ENCODE results near the gene GTPBP4.
A peak's percentile ranks its signal among the peaks of the same experiment; 100 is the strongest.

The GTPBP4 gene

DNA sequence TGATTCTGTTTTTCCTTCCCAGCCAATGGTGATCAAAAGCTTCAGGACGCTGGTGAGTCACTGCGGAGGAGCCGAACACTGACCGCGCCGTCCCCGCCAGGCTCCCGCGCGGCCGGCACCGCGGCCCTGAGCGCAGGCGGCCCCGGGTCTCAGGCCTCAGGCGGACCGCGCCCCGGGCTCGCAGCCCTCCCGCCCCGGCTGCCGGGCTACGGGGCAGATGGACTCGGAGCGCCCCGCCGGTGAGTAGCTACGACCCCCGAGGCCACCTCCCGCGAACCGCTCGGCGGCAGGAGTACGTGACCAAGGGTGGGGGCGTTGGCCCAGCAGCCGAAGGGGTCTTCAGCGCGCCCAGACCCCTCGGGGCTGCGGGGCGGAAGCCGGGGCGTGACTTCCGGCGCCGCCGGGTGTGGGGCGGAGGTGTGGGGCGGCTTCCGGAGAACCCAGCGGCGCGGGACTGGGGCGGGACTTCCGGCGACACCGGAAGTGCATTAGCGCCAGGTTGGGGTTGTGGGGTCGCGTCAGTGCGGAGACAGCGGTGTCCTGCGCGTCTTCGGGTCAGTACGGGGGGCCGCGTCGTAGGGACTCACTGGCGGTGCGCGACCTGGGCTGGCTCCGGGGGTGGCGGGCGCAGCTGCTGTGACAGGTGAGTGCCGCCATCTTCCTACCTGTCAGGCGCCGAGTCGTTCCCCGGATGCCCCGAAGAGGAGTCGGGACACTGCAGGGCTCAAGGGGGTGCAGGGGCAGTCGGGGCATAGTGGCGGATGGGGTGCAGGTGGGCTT lies 68.3 kb downstream of the GTPBP4 start, which contains the start of gene WDR37:
Gene WDR37, plus strand, starts transcription at position 60 of the 780 bp plus-strand sequence. CDS start 15,771 bp downstream, outside the sequence.
- TF ChIP-seq, protein P1, sequence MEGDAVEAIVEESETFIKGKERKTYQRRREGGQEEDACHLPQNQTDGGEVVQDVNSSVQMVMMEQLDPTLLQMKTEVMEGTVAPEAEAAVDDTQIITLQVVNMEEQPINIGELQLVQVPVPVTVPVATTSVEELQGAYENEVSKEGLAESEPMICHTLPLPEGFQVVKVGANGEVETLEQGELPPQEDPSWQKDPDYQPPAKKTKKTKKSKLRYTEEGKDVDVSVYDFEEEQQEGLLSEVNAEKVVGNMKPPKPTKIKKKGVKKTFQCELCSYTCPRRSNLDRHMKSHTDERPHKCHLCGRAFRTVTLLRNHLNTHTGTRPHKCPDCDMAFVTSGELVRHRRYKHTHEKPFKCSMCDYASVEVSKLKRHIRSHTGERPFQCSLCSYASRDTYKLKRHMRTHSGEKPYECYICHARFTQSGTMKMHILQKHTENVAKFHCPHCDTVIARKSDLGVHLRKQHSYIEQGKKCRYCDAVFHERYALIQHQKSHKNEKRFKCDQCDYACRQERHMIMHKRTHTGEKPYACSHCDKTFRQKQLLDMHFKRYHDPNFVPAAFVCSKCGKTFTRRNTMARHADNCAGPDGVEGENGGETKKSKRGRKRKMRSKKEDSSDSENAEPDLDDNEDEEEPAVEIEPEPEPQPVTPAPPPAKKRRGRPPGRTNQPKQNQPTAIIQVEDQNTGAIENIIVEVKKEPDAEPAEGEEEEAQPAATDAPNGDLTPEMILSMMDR (conservative IDR thresholded peaks at IDR 0.05; ENCODE audit: low read length): no peak
- peak within 1 kb of the TSS; percentile 96 for H3K4me3 ChIP-seq (ENCODE audit: low read length)
- DNase-seq (ENCODE audit: low read depth): peak; percentile 84

DNA sequence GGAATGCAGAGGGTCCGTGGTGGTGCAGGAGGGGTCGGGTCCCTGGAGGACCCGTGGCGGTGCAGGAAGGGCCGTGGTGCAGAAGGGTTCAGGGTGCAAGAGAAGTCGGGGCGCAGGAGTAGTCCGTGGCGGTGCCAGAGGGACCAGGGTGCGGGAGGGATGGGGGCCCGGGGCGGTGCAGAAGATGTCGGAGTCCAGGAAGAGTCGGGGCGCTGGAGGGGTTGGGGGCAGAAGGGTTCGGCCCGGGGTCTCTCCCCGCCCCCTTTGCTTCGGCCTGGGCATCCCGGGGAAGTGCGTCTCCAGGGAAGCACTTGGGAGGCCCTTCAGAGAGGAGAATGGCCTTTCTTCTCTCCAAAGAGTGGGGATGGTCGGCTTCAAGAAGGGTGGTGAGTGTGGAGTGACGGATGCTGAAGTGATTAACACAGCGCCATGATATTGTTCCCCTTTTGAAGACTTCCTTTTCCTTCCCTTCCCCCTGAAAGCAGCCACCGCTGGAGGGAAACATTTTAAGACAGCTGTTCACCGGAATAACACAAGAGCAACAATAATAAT lies 68.9 kb downstream of the GTPBP4 start:
- TF ChIP-seq, protein P1 (conservative IDR thresholded peaks at IDR 0.05; ENCODE audit: low read length): no peak
- no peak for DNase-seq (ENCODE audit: low read depth)
- peak overlapping the region; percentile 96 for H3K4me3 ChIP-seq (ENCODE audit: low read length)

DNA sequence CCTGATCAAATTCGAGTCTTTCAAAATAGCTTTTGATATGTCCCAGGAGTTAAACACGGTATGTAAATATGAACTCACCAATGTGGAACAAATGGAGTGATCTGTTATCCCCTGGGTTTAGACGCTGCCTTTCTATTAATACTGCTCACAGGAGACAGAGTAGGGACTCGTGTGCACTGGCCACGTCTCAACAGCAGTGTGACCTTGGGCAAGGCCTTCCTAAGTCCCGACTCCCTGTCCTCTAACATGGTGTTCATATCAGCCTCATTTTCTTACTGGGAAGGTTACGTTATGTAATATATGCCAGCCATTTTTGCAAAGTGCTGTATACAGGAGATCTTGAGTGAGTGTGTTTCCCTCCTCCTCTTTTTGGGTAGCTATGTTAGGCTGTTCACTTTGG lies 69.8 kb downstream of the GTPBP4 start:
- TF ChIP-seq, protein P1 (conservative IDR thresholded peaks at IDR 0.05; ENCODE audit: low read length): no peak
- DNase-seq (ENCODE audit: low read depth): no peak
- peak overlapping the region; percentile 7; the same call in 1 of the 2 replicates for H3K4me3 ChIP-seq (ENCODE audit: low read length)

DNA sequence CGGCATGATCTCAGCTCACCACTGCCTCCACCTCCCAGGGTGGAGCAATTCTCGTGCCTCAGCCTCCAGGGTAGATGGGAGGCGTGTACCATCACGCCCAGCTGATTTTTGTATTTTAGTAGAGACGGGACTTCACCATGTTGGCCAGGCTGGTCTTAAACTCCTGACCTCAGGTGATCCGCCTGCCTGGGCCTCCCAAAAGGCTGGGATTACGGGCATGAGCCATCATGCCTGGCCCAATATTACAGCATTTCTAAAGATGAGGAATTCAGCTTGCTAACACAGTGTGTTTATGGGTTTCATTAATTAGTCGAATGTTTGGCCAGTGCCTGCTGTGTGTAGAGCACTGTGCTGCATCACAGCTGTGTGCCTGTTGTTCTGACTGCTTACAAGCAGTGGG lies 71.7 kb downstream of the GTPBP4 start:
- no peak for DNase-seq (ENCODE audit: low read depth)
- TF ChIP-seq, protein P1 (conservative IDR thresholded peaks at IDR 0.05; ENCODE audit: low read length): no peak
- H3K4me3 ChIP-seq (ENCODE audit: low read length): no peak overlapping the region

DNA sequence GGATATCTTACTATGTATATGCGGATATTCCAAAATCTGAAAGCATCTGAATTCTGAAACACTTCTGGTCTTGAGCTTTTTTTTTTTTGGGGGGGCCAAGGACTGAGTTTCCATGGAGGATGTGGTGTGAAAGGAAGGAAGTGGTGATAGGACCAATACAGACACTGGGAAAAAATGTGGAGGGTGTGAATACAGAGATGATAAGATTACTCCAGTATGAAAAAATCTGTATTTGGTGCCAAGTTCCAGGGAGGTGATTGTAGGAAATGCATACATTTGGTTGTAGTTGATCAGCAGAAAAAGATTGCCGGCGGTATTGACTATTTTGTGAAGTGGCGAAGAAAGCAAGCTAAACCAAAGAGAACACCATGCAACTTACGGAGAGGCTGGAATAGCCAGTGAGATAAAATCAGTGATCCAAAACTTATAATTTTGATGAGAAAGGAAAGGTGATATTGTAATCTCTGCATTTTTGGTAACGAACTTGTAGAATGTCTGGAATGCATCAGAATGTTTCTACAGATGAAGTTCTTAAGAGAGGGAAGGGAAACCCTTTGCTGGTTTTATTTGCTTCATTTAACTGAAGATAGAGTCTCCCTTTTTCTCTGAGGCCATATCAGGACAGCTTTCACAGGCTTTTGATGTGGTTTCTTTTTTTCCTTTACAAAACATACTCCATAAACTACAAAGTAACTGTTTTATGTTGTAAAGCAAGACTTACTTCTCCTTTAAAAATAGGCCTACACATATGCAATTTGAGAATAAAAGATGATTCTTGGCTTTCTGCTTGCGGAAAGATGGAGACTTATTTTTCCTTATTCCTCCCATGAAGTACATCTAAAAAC lies 73.9 kb downstream of the GTPBP4 start:
- no peak overlapping the region for H3K4me3 ChIP-seq (ENCODE audit: low read length)
- TF ChIP-seq, protein P1 (conservative IDR thresholded peaks at IDR 0.05; ENCODE audit: low read length): no peak
- DNase-seq (ENCODE audit: low read depth): peak; percentile 37

DNA sequence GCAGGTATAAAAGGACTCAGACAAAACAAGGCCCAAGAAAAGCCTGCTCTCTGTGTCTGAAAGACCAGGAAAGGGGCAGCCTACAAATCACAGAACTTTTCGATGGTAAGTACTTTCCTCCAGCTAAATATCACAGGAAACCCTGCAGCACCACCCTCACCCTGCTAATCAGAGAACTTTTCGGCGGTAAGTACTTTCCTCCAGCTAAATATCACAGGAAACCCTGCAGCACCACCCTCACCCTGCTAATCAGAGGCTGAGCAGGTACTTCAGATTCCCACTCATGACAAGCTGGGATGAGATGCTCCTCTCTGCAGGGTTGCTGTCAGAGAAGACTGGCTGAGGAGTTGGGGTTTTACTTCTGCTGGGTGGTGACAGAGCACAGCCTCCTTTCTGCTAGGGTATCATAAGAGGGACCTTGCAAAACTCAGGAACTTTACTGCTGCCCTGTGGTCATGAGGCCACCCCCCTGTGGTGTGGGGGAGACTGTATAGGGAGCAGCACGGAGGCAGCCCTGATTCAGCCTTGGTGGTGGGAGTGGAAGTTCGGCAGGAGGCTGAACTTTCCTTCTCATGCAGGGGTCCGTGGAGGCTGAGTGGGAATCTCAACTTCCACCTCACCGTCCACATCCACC lies 75.1 kb downstream of the GTPBP4 start:
- H3K4me3 ChIP-seq (ENCODE audit: low read length): no peak overlapping the region
- no peak for DNase-seq (ENCODE audit: low read depth)
- TF ChIP-seq, protein P1 (conservative IDR thresholded peaks at IDR 0.05; ENCODE audit: low read length): no peak

Data from AG10803 (cell line).